Activated CD8-positive, alpha-beta memory T cell treated with anti-CD3 and anti-CD28 coated beads, Interleukin-2, amount 10 ng/mL, durations not matched to agents 7 days and 5 days (primary cell): ENCODE data around the gene CHRNG. TPM values are rescaled to one million over a fixed set of nuclear protein-coding genes. Genes with fewer than 3 reads are reported as not detected.

Experiments used
- ATAC-seq: fragments of 150-1000 bp; cut with Tn5 transposase; one replicate; pipeline ENCODE4 v1.10.0; 2021; ENCODE audit warnings: moderate library complexity
- CTCF ChIA-PET: fragments of 350-600 bp; sonication (Branson Sonifier 250); formaldehyde crosslinking; loops from one replicate; lab custom pipeline; 2021; ENCODE audit warnings: antibody characterized with exemption; lab: Charles Lee
- DNase-seq: peaks from one replicate; pipeline ENCODE4 v3.0.0-alpha.2; 2020
- H3K27ac Mint-ChIP-seq: one replicate; pipeline ENCODE4 v1.8.0; 2021; ENCODE audit warnings: mild to moderate bottlenecking, mixed read lengths
- H3K27me3 Mint-ChIP-seq: one replicate; pipeline ENCODE4 v1.8.0; 2021; ENCODE audit warnings: mixed read lengths
- H3K36me3 Mint-ChIP-seq: one replicate; pipeline ENCODE4 v1.8.0; 2021; ENCODE audit warnings: mild to moderate bottlenecking, mixed read lengths
- H3K4me1 Mint-ChIP-seq: one replicate; pipeline ENCODE4 v1.8.0; 2021; ENCODE audit warnings: mixed read lengths
- H3K4me3 Mint-ChIP-seq: one replicate; pipeline ENCODE4 v1.8.0; 2021; ENCODE audit warnings: mild to moderate bottlenecking, moderate library complexity, mixed read lengths
- H3K9me3 Mint-ChIP-seq: one replicate; pipeline ENCODE4 v1.8.0; 2022; ENCODE audit warnings: low read depth, mixed read lengths
- total RNA-seq, 2 experiments: library from RNA; stranded (reverse); gene quantifications; one replicate each; pipeline ENCODE4 v1.2.3, GENCODE V29; 2021

CHRNG gene
- total RNA-seq, 2 experiments from 2014 or later, result not detected

DNA sequence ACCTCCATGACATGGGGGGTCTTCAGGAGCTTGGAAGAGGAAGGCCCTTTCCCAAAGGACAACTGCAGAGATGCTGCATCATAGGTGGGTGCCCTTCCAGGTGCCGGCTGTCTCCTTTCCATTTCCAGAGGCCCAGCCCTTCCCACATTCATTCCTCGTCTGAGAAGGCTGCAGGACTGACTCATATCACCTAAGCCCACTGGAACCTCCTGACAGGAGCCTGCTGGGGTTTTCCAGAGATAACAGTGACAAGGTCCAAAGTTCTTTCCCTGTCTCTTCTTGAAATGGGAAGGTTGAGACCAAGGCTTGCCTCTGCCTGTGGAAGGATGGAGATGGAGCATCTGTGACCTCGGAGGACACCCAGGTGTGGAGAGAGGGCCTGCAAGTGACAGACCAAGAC lies 22.9 kb upstream of the CHRNG start:
- Mint-ChIP-seq H3K27ac (no peak overlapping the region), H3K27me3 (peaks cover 9% of the 10 kb centered on the region), H3K4me1 (no peaks in the 10 kb centered on the region), H3K4me3 (no peak overlapping the region), H3K9me3 (no peaks in the 10 kb centered on the region), H3K36me3 (no peaks in the 10 kb centered on the region)
- DNase-seq (no peak), ATAC-seq (no peak)
- CTCF ChIA-PET, result no interaction called here

DNA sequence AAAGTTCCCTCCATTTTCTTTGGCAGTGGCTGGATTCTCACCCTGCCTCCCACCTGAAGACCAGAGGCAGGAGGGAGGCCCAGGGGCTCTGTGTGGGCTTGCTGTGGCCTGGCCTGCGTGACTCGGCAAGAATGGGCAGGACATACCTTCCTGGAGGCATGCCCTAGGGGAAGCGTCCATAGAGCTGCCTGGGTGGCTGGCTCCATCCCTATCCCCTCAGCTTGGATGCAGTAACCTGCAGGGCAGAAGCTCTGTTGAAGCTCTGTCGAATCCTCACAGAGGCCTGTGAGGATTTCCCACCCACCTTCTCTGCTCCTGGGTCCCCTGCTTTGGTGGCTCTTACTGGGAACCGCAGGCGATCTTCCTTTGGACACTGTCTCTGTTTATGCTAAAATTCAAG lies 20.6 kb upstream of the CHRNG start:
- Mint-ChIP-seq H3K27me3 (peaks cover 16% of the 10 kb centered on the region), H3K9me3 (no peaks in the 10 kb centered on the region), H3K4me3 (no peak overlapping the region), H3K36me3 (no peaks in the 10 kb centered on the region), H3K27ac (no peak overlapping the region), H3K4me1 (no peaks in the 10 kb centered on the region)
- CTCF ChIA-PET, result interaction anchor here (6.4 kb wide), 1 partner anchor 72 kb away, joined by 34 read pairs; no protein-coding TSS in a partner anchor
- ATAC-seq (no peak), DNase-seq (no peak)

DNA sequence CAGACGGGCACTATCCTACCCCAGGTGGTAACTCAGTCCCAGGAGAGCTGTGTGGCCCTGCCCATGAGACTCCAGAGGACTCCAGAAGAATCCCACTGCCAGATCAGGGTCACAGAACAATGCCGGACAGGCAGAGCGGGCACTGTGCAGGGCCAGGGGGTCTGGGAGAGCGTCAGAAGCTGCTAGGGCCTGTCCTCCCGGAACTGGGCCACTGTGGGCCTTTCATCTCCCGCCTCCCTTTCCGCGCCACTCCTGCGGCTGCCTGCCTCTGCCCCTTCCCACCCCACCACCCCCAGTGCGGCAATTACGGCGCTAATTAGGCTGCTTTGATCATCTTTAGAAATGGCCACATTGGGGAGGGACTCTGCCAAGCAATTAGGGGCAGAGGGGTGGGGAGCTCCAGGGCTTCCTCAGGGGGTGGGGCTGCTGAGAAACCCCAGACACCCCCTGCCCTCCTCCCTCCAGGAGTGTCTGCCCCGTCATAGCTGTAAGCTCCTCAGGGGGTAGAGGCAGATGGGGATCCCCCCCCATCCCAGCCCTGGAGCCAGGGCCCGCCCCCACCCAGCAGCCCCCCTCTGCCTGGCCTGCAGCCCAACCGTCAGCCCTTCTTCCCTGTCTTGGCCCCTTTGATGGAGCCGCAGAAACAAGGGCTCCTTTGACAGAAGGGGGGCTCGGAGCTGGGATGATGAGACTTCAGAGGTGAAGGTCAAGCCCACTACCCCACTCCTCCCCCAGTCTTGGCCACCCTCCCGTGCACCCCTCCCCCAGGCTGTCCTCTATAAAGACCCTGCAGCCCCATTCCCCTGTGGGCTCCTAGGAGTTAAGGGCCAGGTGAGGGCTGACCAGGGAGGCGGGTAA lies 19.7 kb upstream of the CHRNG start, which contains the start of gene PRSS56:
PRSS56 (plus strand) TSS at position 808 of the 858 bp plus-strand sequence. CDS start 211 bp downstream, outside the sequence.
- no peaks in the 10 kb centered on the region for H3K9me3 Mint-ChIP-seq
- H3K4me3 Mint-ChIP-seq, result no peak within 1 kb of the TSS
- peaks cover 2% of the 10 kb centered on the region for H3K4me1 Mint-ChIP-seq
- no peaks in the 10 kb centered on the region for H3K36me3 Mint-ChIP-seq
- no peak for ATAC-seq
- CTCF ChIA-PET, result interaction anchor here (6.4 kb wide), 1 partner anchor 73 kb away, joined by 34 read pairs; no protein-coding TSS in a partner anchor
- H3K27ac Mint-ChIP-seq, result no peak within 1 kb of the TSS
- peaks cover 18% of the 10 kb centered on the region for H3K27me3 Mint-ChIP-seq
- no peak for DNase-seq

DNA sequence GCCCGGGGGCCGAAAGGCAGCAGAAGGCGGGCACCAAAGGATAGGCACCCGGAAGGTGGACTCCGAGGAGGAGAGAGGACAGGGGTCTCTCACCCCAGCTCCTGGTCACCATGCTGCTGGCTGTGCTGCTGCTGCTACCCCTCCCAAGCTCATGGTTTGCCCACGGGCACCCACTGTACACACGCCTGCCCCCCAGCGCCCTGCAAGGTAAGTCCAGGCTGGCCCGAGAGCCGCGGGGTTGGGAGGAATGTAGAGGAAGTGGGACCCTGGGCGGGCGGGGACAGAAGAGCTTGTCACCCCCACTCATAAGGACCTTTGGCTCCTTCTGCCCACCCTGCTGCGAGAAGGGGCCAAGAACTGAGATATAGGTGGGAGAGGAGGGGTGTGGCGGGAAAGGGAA lies 19.0 kb upstream of the CHRNG start:
- H3K4me3 Mint-ChIP-seq, result no peak overlapping the region
- no peak overlapping the region for H3K27ac Mint-ChIP-seq
- no peaks in the 10 kb centered on the region for H3K9me3 Mint-ChIP-seq
- peaks cover 2% of the 10 kb centered on the region for H3K4me1 Mint-ChIP-seq
- peaks cover 18% of the 10 kb centered on the region for H3K27me3 Mint-ChIP-seq
- CTCF ChIA-PET, result interaction anchor here (1.6 to 6.4 kb wide), 3 partner anchors 73 to 86 kb away, joined by 5 to 34 read pairs (median 16); no protein-coding TSS in a partner anchor
- ATAC-seq (no peak), DNase-seq (no peak)
- no peaks in the 10 kb centered on the region for H3K36me3 Mint-ChIP-seq

DNA sequence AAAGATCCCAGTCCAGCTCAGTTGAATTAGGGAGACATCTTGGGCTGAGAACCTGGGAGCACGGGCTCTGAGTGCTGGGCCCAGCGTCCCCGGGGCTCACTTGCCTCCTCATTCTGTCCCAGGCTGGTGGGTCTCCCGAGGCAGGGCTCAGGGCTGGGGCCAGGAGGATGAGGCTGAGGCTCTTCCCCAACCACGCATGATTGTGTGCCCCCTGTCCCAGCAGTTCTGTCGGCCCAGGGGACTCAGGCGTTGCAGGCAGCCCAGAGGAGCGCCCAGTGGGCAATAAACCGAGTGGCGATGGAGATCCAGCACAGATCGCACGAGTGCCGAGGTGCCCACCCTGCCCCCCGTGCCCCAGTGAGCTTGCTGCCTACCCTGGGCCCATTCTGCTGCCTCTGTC lies 18.4 kb upstream of the CHRNG start:
- Mint-ChIP-seq H3K4me1 (peaks cover 2% of the 10 kb centered on the region), H3K36me3 (no peaks in the 10 kb centered on the region), H3K4me3 (no peak overlapping the region), H3K27ac (no peak overlapping the region), H3K9me3 (no peaks in the 10 kb centered on the region), H3K27me3 (peaks cover 21% of the 10 kb centered on the region)
- CTCF ChIA-PET, result interaction anchor here (0.9 to 6.4 kb wide), 5 partner anchors 74 to 148 kb away, joined by 3 to 34 read pairs (median 6); no protein-coding TSS in a partner anchor
- ATAC-seq (no peak), DNase-seq (no peak)

DNA sequence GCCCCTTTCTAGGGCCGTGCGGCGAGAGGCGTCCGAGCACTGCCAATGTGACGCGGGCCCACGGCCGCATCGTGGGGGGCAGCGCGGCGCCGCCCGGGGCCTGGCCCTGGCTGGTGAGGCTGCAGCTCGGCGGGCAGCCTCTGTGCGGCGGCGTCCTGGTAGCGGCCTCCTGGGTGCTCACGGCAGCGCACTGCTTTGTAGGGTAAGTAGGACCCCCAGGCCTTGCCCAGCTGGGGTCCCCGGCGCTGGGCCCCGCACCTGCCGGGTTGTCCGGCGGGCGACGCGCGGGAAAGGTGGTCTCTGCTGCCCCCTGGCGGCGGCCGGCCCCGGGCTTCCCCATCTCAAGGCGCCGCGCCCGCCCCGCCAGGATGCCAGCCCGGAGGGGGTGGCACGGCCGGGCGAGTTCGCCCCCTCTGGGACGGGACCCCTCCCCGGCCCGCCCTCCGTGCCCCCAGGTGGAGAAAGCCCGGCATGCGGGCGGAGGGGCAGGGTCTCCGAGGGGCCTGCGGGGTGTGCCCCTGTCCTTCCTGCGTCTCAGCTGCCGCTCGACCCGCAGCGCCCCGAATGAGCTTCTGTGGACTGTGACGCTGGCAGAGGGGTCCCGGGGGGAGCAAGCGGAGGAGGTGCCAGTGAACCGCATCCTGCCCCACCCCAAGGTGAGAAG lies 17.4 kb upstream of the CHRNG start:
- DNase-seq, result peak; percentile 62
- H3K4me3 Mint-ChIP-seq, result no peak overlapping the region
- no peak overlapping the region for H3K27ac Mint-ChIP-seq

DNA sequence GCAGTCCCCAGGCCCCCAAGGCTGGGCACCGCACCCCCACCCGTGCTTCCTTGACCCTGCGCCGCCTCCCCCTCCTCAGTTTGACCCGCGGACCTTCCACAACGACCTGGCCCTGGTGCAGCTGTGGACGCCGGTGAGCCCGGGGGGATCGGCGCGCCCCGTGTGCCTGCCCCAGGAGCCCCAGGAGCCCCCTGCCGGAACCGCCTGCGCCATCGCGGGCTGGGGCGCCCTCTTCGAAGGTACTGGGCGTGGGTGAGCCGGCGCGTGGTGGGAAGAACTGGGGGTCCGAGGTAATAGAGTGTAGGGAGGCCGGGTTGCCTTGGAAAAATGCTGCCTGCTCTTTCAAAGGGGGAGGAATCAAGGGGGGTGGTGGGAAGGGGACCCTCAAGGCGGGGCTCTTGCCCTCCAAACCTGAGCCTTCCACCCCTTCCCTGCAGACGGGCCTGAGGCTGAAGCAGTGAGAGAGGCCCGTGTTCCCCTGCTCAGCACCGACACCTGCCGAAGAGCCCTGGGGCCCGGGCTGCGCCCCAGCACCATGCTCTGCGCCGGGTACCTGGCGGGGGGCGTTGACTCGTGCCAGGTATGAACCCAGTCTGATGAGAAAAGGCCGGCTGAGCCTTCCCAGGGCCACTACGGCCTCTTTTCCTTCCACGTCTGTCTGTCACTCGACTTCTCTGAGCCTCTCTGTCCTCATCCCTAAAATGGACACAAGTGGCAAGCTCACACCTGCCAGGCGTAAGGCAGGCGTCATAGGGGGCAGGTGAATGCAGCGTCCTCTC lies 16.7 kb upstream of the CHRNG start:
- H3K27me3 Mint-ChIP-seq, result peaks cover 24% of the 10 kb centered on the region
- H3K4me1 Mint-ChIP-seq, result peaks cover 2% of the 10 kb centered on the region
- ATAC-seq, result no peak
- CTCF ChIA-PET, result interaction anchor here (0.6 to 6.4 kb wide), 12 partner anchors 8 to 598 kb away, joined by 3 to 34 read pairs (median 4); no protein-coding TSS in a partner anchor
- no peaks in the 10 kb centered on the region for H3K9me3 Mint-ChIP-seq
- no peak overlapping the region for H3K4me3 Mint-ChIP-seq
- H3K36me3 Mint-ChIP-seq, result no peaks in the 10 kb centered on the region
- no peak overlapping the region for H3K27ac Mint-ChIP-seq
- DNase-seq, result no peak

More for the DNA sequence above, 17.4 kb upstream of the CHRNG start:
- peaks cover 2% of the 10 kb centered on the region for H3K4me1 Mint-ChIP-seq
- peak; percentile 82 for ATAC-seq
- H3K27me3 Mint-ChIP-seq, result peaks cover 22% of the 10 kb centered on the region
- CTCF ChIA-PET, result interaction anchor here (0.6 to 6.4 kb wide), 13 partner anchors 9 to 597 kb away, joined by 3 to 34 read pairs (median 4); no protein-coding TSS in a partner anchor
- no peaks in the 10 kb centered on the region for H3K9me3 Mint-ChIP-seq
- no peaks in the 10 kb centered on the region for H3K36me3 Mint-ChIP-seq

DNA sequence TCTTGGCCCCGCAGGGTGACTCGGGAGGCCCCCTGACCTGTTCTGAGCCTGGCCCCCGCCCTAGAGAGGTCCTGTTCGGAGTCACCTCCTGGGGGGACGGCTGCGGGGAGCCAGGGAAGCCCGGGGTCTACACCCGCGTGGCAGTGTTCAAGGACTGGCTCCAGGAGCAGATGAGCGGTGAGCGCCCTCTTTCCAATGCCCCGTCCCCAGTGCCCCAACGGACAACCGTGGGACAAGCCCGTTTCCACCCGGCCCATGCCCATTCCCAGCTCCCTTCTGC lies 16.1 kb upstream of the CHRNG start:
- H3K27me3 Mint-ChIP-seq, result peaks cover 24% of the 10 kb centered on the region
- no peaks in the 10 kb centered on the region for H3K36me3 Mint-ChIP-seq
- H3K9me3 Mint-ChIP-seq, result no peaks in the 10 kb centered on the region
- no peak overlapping the region for H3K27ac Mint-ChIP-seq
- H3K4me1 Mint-ChIP-seq, result peaks cover 2% of the 10 kb centered on the region
- DNase-seq (no peak), ATAC-seq (no peak)
- H3K4me3 Mint-ChIP-seq, result no peak overlapping the region
- CTCF ChIA-PET, result interaction anchor here (0.8 to 6.4 kb wide), 5 partner anchors 8 to 79 kb away, joined by 3 to 34 read pairs (median 4); no protein-coding TSS in a partner anchor

DNA sequence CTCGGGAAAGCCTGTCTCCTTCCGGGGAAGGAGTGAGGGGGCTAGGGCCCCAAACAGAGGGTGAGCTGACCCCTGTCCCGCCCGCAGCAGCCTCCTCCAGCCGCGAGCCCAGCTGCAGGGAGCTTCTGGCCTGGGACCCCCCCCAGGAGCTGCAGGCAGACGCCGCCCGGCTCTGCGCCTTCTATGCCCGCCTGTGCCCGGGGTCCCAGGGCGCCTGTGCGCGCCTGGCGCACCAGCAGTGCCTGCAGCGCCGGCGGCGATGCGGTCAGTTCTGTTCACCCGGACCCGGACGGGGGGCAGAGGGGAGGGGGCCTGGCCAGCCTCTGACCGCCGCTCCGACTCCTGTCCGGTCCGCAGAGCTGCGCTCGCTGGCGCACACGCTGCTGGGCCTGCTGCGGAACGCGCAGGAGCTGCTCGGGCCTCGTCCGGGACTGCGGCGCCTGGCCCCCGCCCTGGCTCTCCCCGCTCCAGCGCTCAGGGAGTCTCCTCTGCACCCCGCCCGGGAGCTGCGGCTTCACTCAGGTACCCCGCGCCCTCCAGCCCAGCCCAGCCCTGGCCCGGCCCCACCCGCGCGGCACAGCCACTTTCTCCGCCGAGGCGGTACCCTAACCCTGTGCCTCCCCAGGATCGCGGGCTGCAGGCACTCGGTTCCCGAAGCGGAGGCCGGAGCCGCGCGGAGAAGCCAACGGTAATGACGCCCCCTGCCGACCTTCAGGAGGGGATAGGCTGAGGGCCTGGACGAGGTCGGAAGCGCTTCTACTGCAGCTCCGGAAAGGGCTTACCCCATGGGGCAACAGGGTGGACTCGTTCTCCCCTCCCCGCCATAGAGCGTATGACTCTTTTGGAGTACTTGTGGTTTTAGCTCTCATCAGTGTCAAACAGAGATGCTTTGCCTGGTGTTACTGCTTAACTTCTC lies 15.6 kb upstream of the CHRNG start:
- CTCF ChIA-PET, result interaction anchor here (0.8 to 6.4 kb wide), 6 partner anchors 9 to 385 kb away, joined by 3 to 34 read pairs (median 4); no protein-coding TSS in a partner anchor
- peak; percentile 26 for ATAC-seq
- Mint-ChIP-seq H3K27ac (no peak overlapping the region), H3K9me3 (no peaks in the 10 kb centered on the region), H3K27me3 (peaks cover 26% of the 10 kb centered on the region), H3K36me3 (no peaks in the 10 kb centered on the region), H3K4me3 (no peak overlapping the region), H3K4me1 (peaks cover 6% of the 10 kb centered on the region)
- no peak for DNase-seq

DNA sequence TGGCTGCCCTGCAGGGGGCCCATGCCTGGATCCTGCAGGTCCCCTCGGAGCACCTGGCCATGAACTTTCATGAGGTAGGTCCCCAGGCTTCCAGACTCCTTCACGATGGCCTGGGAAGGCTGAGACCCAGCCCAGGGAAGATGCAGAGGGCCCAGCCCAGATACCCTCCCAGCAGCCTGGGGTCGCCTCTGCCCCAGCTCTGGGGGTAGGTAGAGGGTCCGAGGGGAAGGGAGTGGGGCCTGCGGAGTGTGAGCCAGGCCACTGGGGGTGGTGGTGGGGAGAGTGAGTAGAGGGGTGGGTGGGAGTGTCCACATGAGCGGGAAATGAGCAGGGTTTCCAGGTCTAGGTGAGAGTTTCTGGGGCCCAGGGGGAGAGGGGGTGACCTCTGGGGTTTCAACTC lies 14.7 kb upstream of the CHRNG start:
- H3K36me3 Mint-ChIP-seq, result no peaks in the 10 kb centered on the region
- H3K9me3 Mint-ChIP-seq, result no peaks in the 10 kb centered on the region
- CTCF ChIA-PET, result interaction anchor here (1.1 to 6.4 kb wide), 2 partner anchors 78 to 386 kb away, joined by 3 to 34 read pairs; no protein-coding TSS in a partner anchor
- peaks cover 10% of the 10 kb centered on the region for H3K4me1 Mint-ChIP-seq
- H3K4me3 Mint-ChIP-seq, result no peak overlapping the region
- peaks cover 26% of the 10 kb centered on the region for H3K27me3 Mint-ChIP-seq
- no peak for ATAC-seq
- no peak for DNase-seq
- H3K27ac Mint-ChIP-seq, result no peak overlapping the region

DNA sequence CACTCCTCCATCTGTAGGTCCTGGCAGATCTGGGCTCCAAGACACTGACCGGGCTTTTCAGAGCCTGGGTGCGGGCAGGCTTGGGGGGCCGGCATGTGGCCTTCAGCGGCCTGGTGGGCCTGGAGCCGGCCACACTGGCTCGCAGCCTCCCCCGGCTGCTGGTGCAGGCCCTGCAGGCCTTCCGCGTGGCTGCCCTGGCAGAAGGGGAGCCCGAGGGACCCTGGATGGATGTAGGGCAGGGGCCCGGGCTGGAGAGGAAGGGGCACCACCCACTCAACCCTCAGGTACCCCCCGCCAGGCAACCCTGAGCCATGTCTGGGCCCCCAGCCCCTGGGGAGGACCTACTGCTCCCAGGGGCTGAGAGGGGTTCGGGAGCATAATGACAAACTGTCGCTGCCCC lies 14.3 kb upstream of the CHRNG start:
- Mint-ChIP-seq H3K27ac (no peak overlapping the region), H3K27me3 (peaks cover 26% of the 10 kb centered on the region), H3K4me1 (peaks cover 10% of the 10 kb centered on the region), H3K36me3 (no peaks in the 10 kb centered on the region), H3K4me3 (no peak overlapping the region), H3K9me3 (no peaks in the 10 kb centered on the region)
- no peak for DNase-seq
- CTCF ChIA-PET, result no interaction called here
- ATAC-seq, result no peak

DNA sequence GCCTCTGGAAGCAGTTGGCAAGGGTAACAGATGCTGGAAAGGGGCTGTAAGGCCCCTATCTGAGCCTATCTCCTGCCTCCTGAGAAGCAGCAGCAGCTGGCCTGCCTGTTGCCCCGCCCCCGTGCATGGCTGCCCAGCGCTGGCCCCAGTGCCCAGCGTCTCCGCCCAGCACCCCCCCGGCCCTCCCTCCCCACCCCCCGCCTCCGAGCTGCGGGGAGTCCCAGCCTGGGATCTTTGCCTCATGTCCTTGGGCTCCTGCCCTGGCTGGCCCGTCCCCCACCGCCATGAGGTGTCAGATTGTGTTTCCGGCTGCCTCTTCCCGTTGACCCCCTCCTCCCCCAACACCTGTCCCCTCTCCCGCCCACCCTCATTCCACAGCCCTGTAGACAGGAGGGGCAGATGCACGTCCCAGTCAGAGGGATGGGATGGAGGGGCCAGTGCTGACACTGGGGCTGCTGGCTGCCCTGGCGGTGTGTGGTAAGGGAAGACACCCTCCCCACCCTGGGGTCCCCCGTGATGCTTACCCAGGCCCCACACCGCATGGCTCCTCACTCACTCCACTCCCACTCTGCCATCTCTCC lies 13.6 kb upstream of the CHRNG start, which contains the start of gene CHRND:
CHRND (plus strand) TSS at position 370 of the 581 bp plus-strand sequence; CDS start at position 426, 56 bp downstream.
- Mint-ChIP-seq H3K4me3 (no peak within 1 kb of the TSS), H3K9me3 (no peaks in the 10 kb centered on the region), H3K27ac (no peak within 1 kb of the TSS), H3K27me3 (peaks cover 26% of the 10 kb centered on the region), H3K4me1 (peaks cover 10% of the 10 kb centered on the region), H3K36me3 (no peaks in the 10 kb centered on the region)
- CTCF ChIA-PET, result no interaction called here
- ATAC-seq (no peak), DNase-seq (no peak)
